HG03139 (cell line): ENCODE data around the gene GEMIN7.

Experiments
- ATAC-seq: cut with Tn5 transposase; IDR thresholded peaks from one replicate; pipeline ENCODE4 v1.9.1; 2021; ENCODE audit not compliant: unreplicated experiment

GEMIN7 gene

DNA sequence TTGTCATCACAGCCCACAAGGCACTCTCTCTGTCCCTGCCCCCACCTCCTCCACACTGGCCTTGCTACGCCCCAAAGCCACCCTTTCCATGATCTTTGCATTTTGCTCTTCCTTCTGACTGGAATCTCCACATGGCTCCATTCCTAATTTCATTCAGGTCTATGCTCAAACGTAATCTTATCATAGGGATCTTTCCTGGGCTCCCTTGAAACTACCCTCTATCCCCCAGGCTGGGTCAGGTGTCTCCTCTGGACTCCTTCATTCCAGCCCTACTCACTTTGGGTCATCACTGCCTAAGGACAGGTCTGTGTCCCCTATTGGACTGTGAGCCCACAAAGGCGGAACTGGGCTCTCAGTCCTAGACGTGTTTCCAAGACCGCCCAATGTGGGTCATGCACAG is 3.1 kb downstream of the GEMIN7 start:
- ATAC-seq, result no peak

DNA sequence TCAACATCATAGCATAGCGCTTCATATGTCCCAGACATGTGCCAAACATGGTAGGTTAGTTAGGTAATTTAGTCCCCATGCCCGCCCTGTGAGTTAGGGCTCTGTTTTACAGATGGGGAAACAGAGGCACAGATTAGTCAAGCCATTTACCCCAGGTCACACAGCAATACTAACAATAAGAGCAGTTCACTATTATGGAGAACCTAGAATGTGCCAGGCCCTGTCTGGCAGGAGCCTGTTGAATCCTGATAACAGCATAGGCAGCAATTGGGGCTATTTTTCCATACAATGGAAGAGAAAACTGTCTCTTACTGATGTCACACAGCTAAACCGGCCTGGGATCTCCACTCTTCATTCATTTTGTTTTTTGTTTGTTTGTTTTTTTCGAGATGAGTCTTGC is 7.4 kb downstream of the GEMIN7 start:
- ATAC-seq, result no peak

DNA sequence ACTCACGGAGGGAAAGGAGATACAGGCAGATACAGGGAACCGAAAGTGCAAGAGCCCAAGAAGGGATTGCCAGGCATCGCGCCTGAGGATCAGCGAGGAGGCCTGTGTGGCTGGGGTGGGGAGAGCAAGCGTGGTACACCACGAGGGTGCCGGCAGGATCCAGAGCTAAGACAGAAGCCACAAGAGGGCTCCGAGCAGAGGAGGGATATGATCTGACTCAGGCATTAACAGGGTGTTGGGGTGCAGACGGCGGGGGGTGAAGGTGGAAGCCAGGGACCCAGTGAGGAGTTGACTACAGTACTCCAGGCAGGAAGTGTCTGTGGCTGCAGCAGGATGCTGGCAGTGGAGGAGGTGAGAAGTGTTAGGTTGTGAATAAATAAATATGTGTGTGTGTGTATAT is 8.5 kb downstream of the GEMIN7 start:
- ATAC-seq, result no peak

DNA sequence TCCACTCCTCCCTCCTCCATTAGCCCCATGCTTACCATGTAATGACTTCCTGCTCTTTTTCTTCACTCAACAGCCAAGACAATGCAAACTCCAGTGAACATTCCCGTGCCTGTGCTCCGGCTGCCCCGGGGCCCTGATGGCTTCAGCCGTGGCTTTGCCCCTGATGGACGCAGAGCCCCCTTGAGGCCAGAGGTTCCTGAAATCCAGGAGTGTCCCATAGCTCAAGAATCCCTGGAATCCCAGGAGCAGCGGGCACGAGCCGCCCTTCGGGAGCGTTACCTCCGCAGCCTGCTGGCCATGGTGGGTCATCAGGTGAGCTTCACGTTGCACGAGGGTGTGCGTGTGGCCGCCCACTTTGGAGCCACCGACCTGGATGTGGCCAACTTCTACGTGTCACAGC is 11.0 kb downstream of the GEMIN7 start:
- ATAC-seq, result no peak

DNA sequence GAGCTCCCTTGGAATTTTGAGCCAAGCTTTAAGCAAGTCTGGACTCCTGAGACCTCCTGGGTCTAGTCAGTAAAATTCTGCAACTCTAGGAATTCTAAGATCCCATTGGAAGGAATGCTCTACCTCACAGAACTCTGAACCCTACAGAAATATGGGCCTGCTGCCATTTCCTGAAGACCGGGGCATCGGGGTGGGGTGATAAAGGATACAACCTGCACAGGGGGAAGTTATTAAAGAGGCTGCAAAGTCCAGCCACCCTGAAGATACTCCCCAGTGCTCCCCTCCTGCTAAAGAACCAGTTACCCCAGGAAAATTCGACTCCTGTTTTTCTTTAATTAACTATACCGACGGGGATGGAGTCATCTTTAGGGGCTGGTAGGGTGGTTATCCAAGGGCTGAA is 11.5 kb downstream of the GEMIN7 start:
- no peak for ATAC-seq

DNA sequence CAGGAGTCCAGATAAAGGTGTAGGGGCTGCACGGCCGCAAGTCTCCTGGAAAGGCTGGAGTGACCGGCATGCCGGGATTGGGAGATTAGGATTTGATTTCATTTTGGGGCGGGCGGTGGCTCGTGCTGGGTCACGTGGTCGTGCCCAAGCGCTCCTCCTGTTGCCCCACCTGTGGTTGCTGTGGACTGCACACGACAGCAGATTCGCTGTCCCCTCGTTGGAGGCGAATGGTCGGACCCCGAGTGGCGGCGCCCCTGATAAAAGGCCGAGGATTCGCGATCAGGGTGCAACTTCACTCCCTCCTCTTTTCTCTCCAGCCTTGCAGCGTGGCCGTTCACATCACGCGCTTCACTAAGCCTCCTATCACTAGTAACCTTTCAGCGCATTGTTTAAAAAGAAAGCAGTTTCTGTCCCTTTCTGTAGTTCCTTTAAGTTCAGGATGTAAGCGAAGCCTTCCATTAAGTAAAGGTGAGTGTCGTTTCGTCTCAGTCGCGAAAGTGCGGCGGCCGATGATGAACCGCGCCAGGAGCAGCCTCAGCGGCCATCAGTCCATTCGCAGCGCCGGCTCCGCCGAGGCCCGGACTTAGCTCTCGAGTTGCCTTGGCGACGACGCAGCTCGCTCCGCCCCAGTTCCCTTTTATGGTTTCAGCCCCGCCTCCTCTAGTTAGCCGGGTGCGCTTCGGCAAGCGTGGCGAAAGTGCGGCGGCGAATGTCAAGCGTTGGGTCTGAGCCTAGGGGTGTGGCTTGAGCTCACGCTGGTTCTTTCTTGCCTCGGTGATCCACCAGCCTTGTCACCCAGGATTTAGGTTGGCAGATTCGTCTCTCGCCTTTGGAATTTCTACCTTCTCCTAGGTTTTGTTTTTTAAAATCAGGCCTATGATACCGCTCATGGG is 12.2 kb downstream of the GEMIN7 start:
- ATAC-seq, result peak; percentile 42

DNA sequence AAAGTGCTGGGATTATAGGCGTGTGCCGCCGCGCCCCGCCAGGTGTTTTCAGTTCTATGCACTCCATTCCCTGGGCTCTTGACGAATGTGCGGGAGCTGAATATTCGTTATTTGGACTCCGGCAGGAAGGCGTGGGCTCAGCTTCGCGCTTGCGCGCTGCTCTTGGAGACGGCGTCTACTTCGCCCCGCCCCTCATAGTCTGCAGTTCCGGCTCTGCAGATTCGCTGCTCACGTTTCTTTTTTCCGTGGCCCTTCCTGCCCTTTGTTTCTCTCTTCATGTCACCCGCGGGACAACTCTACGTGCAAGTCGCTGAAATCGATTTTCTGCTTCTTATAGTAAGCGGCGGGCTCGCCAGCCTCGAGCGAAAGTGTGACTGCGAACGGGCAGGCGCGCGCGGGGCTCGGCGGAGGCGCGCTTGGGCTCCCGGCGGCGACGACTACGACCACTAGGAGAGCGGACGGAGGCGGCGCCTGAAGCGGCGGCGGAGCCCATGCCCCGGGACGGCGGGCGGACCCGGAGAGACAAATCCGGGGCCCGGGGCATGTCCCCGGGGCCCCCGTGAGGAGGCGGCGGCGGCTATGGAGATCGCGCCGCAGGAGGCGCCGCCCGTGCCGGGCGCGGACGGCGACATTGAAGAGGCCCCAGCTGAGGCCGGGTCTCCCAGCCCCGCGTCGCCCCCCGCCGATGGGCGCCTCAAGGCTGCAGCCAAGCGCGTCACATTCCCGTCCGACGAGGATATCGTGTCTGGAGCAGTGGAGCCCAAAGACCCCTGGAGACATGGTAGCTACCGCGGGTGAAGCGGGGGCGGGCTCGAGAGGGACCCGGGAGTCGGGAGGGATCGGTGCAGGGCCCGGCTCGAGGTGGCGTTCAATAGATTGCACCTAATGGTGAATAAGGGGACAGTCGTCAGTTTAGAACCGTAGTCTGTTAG is 14.0 kb downstream of the GEMIN7 start, which contains the start of gene PPP1R37:
TSS of gene PPP1R37 (plus strand) at position 433 of the 932 bp plus-strand sequence. CDS start at position 580, 147 bp downstream.
- ATAC-seq, result peak; percentile 56

DNA sequence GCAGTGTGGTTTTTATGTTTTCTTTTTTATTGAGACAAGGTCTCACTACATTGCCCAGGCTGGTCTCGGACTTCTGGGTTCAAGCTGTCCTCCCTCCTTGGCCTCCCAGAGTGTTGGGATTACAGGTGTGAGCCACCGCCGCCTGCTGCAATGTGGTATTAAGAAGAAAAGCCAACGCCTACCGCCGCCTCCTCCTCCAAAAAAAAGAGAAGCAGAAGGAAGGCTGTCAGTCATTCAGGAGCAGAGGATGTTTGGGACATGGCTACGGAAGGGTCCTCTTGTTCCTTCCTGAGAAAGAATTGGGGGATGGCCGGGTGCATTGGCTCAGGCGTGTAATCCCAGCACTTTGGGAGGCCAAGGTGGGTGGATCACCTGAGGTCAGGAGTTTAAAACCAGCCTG is 15.1 kb downstream of the GEMIN7 start:
- ATAC-seq, result no peak

DNA sequence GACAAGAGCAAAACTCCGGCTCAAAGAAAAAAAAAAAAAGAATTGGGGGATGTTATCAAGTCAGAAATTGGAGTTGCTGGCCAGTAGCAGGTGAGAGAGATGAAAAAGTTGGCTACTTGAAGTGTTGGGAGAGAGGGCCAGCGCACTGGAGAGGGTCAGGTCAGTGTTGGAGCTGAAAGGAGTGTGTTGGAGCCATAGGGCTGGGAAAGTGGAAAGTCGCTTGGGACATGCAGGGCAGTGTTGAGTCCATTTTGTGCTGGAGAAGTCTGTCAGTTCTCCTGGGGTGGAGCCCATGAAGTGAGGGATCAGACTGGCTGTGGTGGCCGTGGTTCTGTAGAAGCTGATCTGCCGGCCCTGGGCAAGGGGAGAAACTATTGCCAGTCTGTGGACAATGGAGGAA is 15.6 kb downstream of the GEMIN7 start:
- ATAC-seq, result no peak

DNA sequence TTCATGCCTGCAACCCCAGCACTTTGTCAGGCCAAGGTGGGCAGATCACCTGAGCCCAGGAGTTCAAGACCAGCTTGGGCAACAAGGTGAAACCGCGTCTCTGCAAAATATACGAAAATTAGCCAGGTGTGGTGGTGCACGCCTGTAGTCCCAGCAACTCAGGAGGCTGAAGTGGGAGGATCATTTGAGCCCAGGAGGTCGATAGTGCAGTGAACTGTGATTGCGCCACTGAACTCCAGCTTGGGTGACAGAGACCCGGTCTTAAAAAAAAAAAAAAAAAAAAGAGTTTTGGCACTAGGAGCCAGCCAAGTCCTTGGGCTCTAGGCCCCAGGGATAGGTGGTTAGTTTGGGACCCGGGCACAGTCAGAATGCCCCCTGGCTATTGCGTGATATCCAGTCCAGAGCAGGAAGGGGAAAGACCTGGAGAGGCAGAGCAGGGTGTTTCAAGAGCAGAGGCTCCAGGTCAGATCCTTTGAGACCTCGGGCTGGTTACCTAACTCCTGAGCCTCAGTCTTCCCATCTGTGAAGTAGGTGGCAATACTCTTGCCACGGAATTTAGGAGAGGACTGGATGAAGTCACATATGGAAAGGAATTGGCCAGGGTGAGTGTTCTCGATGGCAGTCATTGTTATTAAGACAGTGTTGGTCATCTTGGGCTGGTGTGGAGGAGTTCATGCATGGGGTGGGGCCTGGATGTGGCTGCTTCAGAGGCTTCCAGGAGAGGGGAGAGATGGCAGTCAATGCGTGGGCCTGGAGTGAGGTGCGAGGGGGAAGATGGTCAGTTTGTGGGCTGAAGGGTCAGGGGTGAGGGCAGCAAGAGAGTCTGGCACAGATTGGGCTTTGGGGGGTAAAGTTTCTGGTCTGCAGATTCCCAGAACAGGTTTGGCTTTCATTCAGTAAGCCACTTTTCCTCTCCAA is 16.7 kb downstream of the GEMIN7 start:
- ATAC-seq, result no peak

DNA sequence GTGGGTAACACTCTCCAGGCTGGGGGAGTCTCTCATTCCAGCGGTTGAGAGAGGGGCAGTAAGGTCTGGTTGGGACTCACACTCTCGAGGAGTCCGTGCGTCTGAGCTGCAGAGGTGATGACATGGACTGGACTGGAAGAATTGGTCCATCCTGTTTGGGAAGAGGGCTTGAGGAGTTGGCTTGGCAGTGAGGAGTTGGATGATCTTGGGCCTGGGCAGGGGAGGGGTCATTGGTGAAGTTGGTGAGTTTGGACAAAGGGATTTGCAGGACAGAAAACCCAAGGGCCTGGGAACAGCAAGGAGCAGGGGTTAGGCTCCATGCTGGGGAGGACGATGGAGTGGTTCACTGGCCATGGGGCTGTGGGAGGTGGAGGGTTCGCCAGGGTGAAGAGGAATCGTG is 17.6 kb downstream of the GEMIN7 start:
- no peak for ATAC-seq

DNA sequence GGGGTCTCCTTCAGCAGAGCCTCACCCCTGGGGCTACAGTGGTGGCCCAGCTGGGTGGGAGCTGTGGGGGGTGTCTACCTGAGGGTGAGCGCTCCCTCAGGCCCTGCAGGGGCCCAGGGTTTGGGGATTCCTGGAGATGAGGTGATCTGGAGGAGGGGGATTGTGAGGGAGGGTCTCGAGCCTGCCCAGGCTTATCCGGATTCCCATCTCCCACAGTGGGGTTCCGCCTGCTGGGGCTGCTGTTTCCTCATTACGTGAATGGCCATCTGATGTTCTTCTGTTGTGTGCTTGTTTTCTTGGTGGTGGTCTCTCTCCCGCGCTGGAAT is 18.4 kb downstream of the GEMIN7 start:
- no peak for ATAC-seq

DNA sequence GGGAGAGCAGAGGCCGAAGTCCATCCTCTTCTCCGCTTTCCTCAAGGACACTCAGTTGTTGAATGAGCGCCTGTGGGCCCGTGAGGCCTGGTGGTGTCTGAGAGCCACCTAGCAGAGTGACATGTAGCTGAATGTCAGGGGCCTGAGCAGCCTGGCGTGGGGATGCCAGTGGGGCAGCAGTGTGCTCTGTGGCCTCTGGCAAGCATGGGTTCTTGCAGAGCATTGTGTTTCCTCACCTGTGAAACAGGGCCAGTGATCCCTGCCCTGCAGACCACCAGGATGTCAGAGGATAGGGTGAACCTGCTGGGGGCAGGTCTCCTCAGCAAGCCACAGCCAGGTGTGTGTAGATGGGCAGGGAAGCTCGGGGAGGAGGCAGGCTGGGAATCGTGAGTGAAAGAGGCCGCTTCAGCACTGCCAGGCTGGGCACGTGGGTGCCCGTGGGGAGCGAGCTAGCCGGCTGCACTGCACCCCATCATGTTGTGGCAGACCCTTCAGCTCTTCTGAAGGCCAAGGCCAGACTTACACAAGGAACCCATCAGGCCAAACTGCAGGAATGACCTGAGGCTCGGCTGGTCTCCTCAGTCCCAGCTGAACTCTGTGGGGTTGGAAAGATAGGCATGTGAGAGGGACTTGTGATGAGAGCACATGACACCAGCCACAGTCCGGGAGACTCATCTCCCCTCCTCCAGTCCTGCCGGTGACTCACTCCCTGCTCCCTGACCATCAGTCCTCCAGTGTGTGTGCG is 18.9 kb downstream of the GEMIN7 start:
- ATAC-seq, result no peak

DNA sequence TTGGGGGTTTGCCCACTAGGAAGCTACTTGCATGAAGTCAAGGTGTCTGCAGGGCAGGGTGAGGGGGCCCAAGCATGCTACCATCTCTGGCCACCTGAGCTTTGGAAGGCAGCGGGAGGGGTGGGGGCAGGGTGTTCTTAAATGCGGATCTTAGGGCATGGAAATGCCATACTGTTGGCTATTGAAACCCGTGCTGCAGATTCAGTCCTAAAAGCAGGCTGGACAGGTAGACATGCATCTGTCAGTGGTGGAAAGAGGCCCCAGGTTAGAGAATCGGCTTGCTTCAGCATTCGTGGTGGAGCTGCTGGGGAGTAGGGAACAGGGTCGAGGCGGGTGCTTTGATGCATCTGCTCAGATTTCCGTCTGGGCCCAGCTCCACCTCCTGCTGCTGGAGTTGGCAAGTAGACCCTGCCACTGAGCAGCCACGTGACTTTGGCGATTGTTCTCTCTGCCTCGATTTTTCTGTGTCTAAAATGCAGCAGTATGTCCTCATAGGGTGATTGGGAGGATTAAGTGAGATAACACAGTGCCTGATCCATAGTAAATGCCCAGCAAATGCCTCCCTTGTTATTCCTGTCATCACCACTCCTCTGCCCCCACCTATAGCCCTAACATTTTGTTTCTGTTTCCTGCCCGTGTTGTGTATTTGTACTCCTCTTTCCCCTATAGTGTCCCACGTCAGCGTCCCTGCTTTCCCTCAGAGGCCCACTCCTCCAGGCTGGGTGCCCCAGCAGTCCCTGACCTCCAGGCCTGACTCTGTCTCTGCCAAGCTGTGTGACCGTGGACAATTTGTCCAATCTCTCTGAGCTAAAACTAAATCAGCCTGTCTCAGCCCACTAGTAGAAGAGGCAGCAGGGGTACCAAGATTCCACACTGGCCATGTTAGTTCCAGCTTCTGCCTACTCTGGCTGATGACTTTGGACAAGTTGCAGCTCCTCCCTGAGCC is 19.7 kb downstream of the GEMIN7 start:
- no peak for ATAC-seq

DNA sequence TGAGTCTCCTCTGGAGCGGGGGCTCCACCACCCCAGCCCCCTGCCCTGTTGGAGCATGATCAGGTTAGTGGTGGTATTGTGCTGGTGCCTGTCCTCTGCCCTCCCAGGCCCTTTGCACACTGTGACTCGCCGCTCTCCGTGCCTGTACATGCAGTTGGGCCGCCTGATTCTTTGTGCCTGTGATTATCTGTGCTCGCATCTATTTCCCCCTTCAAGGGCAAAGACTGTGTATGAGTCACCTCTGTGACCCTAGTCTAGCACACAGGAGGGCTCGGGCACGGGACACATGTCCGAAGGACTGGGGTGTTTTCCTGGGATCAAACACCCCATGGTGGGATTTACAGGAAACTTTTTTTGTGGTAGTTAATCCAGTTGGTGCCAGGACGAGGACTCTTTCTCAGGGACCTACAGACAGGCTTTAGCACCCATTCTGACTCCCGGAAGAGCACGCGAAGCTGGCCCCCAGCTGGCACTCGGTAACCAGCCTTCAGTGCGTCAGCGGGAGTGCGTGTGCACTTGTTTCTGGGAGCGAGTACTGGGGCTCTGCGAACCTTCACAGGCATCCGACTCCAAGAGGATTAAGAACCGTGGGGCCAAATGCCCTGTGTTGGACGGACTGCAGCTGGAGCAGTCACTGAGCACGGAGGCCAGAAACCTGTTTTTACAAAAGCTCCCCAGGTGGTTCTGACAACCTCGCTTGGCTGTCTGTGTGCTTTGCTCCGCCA is 20.6 kb downstream of the GEMIN7 start:
- ATAC-seq, result no peak

DNA sequence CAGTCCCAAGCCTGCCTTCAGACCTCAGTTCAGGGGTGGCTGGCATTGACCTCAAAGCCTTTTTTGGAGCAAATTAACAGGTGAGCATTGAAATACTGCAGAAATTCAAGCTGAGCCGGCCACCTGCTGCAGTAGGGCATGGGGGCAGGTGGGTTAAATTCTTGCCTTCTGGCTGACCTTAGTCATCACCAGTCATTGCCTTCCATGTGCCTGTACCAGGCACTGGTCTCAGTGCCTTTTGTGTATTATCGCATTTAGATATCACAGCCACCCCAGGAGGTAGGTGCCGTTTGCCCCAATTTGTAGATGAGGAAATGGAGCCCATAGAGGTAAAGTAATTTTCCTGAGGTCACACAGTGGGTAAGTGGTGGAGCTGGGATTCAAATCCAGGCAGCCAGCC is 21.1 kb downstream of the GEMIN7 start:
- ATAC-seq, result no peak

DNA sequence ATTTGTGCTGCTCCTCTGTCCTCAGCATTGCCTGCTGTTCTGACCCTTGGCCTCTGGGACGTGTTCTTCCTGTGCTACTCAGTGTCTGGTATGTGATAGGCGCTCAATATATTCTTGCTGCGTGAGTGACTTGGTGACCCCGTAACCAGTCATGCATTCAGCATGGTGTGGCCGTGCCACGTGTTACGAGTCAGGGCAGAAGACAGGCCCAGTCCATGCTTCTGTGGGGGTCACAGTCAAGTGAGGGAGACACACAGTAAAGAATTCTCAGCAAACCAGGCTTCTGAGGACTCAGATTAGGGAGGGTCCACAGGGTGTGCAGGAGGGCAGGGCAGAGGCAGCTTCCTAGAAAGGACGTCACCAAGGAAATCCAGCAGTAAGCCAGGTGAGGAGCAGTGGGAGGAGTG is 21.8 kb downstream of the GEMIN7 start:
- ATAC-seq, result no peak

DNA sequence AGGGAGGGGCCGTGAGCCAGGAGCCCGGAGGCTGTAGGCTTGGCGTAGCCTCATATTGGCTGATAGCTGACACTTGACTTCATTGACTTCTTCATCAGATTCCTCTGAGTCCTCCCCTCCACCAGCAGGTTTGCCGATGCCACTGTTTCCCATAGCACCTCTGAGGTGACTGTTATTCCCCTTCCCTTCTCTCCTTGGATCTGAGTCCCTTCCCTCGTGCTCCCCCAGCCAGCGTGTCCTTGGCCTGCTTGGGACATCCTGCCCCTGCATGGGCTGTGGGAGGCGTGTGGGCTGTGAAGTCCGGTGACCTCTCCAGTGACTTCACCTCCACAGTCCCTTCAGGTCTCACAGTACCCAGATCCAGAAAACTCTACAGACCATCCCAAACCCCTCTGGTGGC is 22.7 kb downstream of the GEMIN7 start:
- ATAC-seq, result no peak
